HG03097 (cell line): Measurements from ENCODE around the gene POLE.
"Not testable (repeated sequence)": the region's sequence is repeated elsewhere in the genome, so short reads cannot be mapped to it uniquely, and the experiment has no call there.

ENCODE experiments used
- ATAC-seq: cut with Tn5 transposase; IDR thresholded peaks from one replicate; pipeline ENCODE4 v1.9.1; 2021; ENCODE audit not compliant: unreplicated experiment, low FRiP score

The POLE gene

DNA sequence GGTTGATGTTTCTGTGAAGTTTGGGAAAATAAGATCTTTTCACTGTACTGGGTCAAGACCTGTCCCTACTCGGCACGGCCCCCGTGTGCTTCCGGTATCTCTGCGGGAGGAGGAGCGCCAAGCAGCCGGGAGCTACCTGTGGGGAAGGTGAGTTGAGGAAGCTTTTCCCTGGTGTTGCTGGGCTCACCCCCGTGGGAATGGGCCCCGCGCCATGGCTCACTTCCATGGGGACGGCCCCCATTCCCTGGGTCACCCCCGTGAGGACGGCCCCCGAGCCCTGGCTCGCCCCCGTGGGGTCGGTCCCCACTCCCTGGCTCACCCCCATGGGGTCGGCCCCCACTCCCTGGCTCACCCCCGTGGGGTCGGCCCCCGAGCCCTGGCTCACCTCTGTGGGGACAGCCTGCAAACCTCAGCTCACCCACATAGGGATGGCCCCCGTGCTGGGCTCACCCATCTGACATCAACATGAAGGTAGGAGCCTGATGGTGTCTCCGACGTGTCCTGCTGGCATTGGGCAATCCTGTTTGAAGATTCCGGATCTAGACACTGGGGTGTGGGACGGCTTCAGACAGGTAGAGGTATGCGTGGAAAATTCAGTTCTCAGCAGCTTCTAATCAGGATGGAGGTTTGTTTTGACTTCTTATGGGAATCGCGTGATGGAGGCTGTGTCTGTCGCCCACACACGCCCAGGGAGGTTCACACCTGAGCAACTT is 85.8 kb downstream of the POLE start:
- ATAC-seq = no peak

GRCh38 chr12:132600048-132601032 is 86.8 kb downstream of the POLE start:
- no peak for ATAC-seq

DNA sequence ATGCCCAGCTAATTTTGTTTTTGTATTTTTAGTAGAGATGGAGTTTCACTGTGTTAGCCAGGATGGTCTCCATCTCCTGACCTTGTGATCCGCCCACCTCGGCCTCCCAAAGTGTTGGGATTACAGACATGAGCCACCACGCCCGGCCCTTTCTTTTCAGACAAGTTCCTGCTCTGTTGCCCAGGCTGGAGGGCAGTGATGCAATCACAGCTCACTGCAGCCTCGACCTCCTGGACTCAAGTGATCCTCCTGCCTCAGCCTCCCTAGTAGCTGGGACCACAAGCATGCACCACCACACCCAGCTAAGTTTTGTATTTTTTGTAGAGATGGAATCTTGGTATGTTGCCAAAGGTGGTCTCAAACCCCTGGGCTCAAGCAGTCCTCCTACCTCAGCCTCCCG is 87.6 kb downstream of the POLE start:
- not testable (repeated sequence) for ATAC-seq

- ATAC-seq = no peak
These were observed 89.5 kb downstream of the POLE start for GRCh38 chr12:132597333-132598316.

GRCh38 chr12:132596016-132596415 is 91.1 kb downstream of the POLE start:
- ATAC-seq = no peak

DNA sequence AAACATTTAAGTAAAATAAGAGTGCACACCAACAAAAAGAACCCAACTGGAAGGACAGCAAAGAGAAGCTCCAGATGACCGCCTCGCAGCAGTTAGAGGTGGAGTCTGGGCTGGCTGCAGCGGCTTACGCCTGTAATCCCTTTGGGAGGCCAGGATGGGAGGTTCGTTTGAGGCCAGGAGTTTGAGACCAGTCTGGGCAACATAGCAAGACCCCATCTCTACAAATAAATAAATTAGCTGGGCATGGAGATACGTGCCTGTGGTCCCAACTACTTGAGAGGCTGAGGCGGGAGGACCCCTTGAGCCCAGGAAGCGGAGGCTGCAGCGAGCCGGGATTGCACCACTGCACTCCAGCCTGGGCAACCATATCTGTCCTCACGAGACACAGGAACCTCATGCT is 92.0 kb downstream of the POLE start:
- ATAC-seq = no peak

GRCh38 chr12:132593938-132594358 is 93.2 kb downstream of the POLE start:
- peak; percentile 58 for ATAC-seq

DNA sequence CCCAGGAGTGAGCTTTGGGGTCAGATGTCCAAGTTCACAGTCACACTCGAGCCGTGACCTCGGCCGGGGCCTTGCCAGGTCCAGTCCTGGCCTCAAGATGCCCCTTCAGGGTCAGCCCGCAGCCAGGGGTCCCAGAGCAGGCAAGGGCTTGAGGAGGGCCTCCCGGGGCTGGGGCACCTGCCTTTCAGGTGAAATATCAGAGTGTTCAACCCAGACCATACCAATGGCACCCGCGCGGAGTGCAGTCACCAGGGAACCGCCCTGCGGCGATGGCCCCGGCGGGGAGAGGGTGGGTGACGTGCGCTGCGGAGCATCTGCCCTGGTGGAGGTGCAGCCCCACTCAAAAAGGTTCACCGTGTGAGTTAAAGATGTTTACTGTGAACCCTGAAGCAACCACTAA is 93.6 kb downstream of the POLE start:
- ATAC-seq = no peak

DNA sequence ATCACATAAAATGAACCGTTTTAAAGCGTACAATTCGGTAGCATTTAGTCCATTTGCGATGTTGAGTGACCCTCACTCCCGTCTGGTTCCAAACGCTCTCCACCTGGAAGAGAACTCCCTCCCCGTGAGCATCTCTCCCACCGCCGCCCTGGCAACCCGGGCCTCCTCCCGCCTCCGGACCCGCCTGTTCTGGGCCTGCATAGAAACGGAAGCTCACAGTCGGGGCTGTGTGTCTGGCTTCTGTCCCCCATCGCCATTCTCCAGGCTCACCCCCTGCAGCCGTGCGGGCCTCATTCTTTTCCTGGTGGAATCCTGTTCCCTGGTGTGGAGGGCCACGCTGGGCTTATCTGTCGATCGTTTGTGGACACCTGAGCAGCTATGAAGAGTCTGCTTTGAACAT is 94.1 kb downstream of the POLE start:
- ATAC-seq = no peak

- no peak for ATAC-seq
These were observed 94.7 kb downstream of the POLE start for GRCh38 chr12:132592282-132592970.

- ATAC-seq = no peak
These were observed 95.8 kb downstream of the POLE start for GRCh38 chr12:132591107-132591935.

DNA sequence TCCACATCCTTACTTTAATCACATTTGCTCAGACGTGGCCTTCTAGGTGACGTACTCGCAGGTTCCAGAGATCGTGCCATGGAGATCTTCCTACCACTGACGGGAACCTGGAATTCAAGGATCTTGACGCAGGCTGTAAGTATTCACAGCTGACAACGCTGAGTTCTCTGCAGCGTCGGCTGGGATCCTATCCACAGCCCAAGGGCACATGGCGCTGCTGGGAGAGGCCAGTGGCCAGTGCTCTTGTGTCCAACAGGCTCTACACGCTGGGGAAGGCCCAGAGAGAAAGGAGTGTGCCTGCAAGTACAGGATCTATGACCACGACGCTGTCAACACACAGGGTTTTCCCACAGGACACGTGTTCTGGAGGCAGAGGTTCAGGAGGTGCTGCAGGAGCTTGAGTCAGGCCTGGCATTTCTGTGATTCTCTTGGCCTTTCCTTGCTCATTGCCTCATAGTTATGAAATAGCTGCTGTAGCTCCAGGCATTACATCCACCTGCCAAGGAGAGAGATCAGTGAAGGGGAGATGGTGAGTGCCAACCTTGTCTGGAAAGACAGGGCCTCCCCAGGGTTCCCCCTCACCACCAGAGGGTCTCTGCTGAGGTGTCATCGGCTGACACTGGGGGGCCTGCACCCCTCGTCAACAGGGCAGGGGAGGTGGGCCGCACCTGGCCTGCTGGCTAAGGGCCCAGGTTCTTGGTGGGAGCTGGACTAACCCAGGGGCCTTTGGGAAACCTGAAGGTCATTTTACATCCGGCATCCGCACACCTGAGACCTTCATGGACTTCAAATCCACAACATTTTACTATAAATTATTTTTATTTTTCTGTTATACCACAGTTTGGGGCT is 98.1 kb downstream of the POLE start:
- ATAC-seq = no peak

- ATAC-seq = no peak
These were observed 98.8 kb downstream of the POLE start for GRCh38 chr12:132588319-132588718.

DNA sequence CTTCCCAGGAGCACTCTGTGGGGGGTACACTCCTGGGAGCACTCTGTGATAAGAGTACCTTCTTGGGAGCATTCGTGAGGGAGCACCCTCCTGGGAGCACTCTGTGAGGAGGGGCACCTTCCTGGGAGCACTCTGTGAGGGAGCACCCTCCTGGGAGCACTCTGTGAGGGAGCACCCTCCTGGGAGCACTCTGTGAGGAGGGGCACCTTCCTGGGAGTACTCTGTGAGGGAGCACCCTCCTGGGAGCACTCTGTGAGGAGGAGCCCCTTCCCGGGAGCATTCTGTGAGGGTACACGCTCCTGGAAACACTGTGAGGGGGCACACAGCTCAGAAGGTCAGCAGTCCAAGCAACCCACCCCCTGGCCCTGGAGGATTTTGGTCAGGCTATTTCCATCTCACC is 99.4 kb downstream of the POLE start:
- ATAC-seq = no peak

GRCh38 chr12:132586929-132587328 is 100.2 kb downstream of the POLE start:
- no peak for ATAC-seq

GRCh38 chr12:132585177-132585576 is 102.0 kb downstream of the POLE start:
- ATAC-seq = no peak

DNA sequence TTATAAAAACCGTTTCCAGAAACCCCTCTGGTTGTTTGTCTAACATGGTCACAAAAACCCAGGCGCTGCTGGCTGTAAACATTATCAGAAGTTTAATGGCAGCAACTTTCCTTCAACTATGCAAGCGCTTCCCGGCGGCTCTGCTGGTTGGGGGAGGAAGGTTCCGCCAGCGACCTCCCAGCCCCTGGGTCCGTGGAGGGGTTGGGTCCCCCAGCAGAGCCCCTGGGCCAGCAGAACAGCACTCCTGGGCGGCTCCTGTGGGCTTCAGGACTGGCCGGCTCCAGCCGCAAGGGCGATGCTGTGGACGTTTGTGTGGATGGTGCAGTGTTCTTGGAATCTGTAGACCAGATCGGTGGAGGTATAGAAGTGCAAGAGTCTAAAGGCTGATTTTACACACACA is 102.7 kb downstream of the POLE start:
- no peak for ATAC-seq

DNA sequence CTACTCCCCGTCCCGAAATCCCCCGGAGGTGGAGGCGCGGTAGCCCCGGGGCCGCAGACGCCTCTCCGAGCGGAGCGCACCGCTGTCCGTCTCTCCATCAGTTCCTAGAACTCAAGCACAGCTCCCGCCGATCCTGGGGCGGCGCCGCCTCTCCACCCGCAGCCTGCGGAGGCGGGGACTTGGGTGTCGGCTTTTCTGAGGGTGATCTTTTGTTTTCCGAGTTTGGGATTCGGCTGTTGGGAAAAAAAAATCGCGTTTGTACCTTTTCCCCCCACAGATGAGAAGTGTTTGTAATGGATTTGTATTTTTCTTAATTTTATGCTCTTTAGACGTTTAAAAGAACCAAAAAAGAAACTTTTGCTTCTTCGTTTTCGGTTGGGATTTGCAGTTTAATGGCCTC is 103.4 kb downstream of the POLE start:
- no peak for ATAC-seq
